Measurements from ENCODE around the gene TEX52.

- no peak for TF ChIP-seq CTCF (IDR thresholded peaks at IDR 0.05)
- TF ChIP-seq EP300 (IDR thresholded peaks at IDR 0.05): no peak
- TF ChIP-seq POLR2A (IDR thresholded peaks at IDR 0.05): no peak
Measured at GRCh38 chr12:2897418-2897817, 40.6 kb upstream of the TEX52 start.

Measured in tibial nerve (tissue), 4 donors.